IMR-90 (cell line): ENCODE measurements around the gene ANKRD31. TPM values are rescaled to one million over a fixed set of nuclear protein-coding genes. Genes with fewer than 3 reads are reported as not detected.

Experiments used
- ATAC-seq: fragments of 200-7000 bp; cut with Tn5 transposase; 2 replicates; pipeline ENCODE4 v1.9.1; 2020; ENCODE audit warnings: low read depth, mild to moderate bottlenecking, moderate library complexity
- BruUV-seq: library from RNA; stranded (reverse); fragments of 400-500 nt; replicated peaks from 2 replicates; lab custom pipeline; 2021; lab: Mats Ljungman, UMichigan
- CTCF ChIA-PET: fragments of 300-600 bp; formaldehyde crosslinking; extraction: SDS; loops from one replicate; lab custom pipeline; 2021; ENCODE audit warnings: antibody characterized with exemption; lab: Yijun Ruan, JAX
- POLR2A ChIA-PET: fragments of 300-600 bp; sonication (Branson Sonifier 250); formaldehyde crosslinking; loops from one replicate; lab custom pipeline; 2022; ENCODE audit warnings: antibody characterized with exemption; ENCODE audit not compliant: unreplicated experiment; lab: Charles Lee
- DNase-seq: peaks from one replicate; pipeline ENCODE4 v3.0.0; 2013
- H2AFZ ChIP-seq: replicated peaks from 2 replicates; pipeline ENCODE3; 2013; ENCODE audit warnings: low read length, mild to moderate bottlenecking; ENCODE audit not compliant: poor library complexity
- H2AK5ac ChIP-seq: 2 replicates; pipeline ENCODE4 v1.6.1; 2013; ENCODE audit warnings: low read depth, low read length, inconsistent platforms
- H2AK9ac ChIP-seq: replicated peaks from 2 replicates; pipeline ENCODE3; 2013; ENCODE audit warnings: mild to moderate bottlenecking, low read depth, low read length, moderate library complexity; ENCODE audit not compliant: poor library complexity
- H2BK120ac ChIP-seq: 2 replicates; pipeline ENCODE4 v1.6.1; 2013; ENCODE audit warnings: low read depth, low read length, inconsistent platforms
- H2BK15ac ChIP-seq: 3 replicates; pipeline ENCODE4 v1.6.1; 2013; ENCODE audit warnings: low read depth, low read length, inconsistent platforms
- H2BK20ac ChIP-seq: 2 replicates; pipeline ENCODE4 v1.6.1; 2013; ENCODE audit warnings: low read depth, mild to moderate bottlenecking, inconsistent platforms, low read length, moderate library complexity
- H2BK5ac ChIP-seq: 2 replicates; pipeline ENCODE4 v1.6.1; 2013; ENCODE audit warnings: mild to moderate bottlenecking, low read depth, low read length, inconsistent platforms; ENCODE audit not compliant: poor library complexity, severe bottlenecking
- H3K14ac ChIP-seq: replicated peaks from 2 replicates; pipeline ENCODE4 v1.6.1; 2013; ENCODE audit warnings: low read depth, low read length, inconsistent platforms
- H3K18ac ChIP-seq: 2 replicates; pipeline ENCODE4 v1.6.1; 2013; ENCODE audit warnings: low read depth, low read length, control low read depth
- H3K23ac ChIP-seq: 2 replicates; pipeline ENCODE4 v1.6.1; 2013; ENCODE audit warnings: low read depth, low read length, inconsistent platforms
- H3K27ac ChIP-seq: 2 replicates; pipeline ENCODE4 v1.5.1; 2013; ENCODE audit warnings: mild to moderate bottlenecking, control low read depth, low read length; ENCODE audit not compliant: insufficient read depth
- H3K27me3 ChIP-seq: 2 replicates; pipeline ENCODE4 v1.6.1; 2013; ENCODE audit warnings: low read length; ENCODE audit not compliant: control insufficient read depth, insufficient read depth
- H3K36me3 ChIP-seq: 2 replicates; pipeline ENCODE4 v1.6.1; 2013; ENCODE audit warnings: low read length, mixed read lengths; ENCODE audit not compliant: control insufficient read depth, insufficient read depth
- H3K4ac ChIP-seq: 2 replicates; pipeline ENCODE4 v1.6.1; 2013; ENCODE audit warnings: low read depth, low read length, inconsistent platforms
- H3K4me1 ChIP-seq: 2 replicates; pipeline ENCODE4 v1.6.1; 2013; ENCODE audit warnings: low read length, mixed read lengths; ENCODE audit not compliant: control insufficient read depth, insufficient read depth
- H3K4me2 ChIP-seq: 2 replicates; pipeline ENCODE4 v1.6.1; 2013; ENCODE audit warnings: low read depth, mild to moderate bottlenecking, control low read depth, low read length, moderate library complexity
- H3K4me3 ChIP-seq: 2 replicates; pipeline ENCODE4 v1.5.1; 2013; ENCODE audit warnings: low read depth, mild to moderate bottlenecking, control low read depth, low read length, moderate library complexity; ENCODE audit not compliant: insufficient read depth
- H3K56ac ChIP-seq: 2 replicates; pipeline ENCODE4 v1.6.1; 2013; ENCODE audit warnings: low read length, inconsistent platforms; ENCODE audit not compliant: insufficient read depth; ENCODE audit errors: extremely low read depth
- H3K79me1 ChIP-seq, 2 experiments: 2 replicates each; pipeline ENCODE4 v1.6.1; 2013; ENCODE audit warnings: low read length in 2 of 2, inconsistent platforms in 1 of 2, low read depth in 1 of 2
- H3K9ac ChIP-seq: 2 replicates; pipeline ENCODE4 v1.6.1; 2013; ENCODE audit warnings: low read depth, low read length, control low read depth
- H3K9me1 ChIP-seq: 2 replicates; pipeline ENCODE4 v1.6.1; 2013; ENCODE audit warnings: low read length, inconsistent platforms; ENCODE audit not compliant: insufficient read depth
- H3K9me3 ChIP-seq: 2 replicates; pipeline ENCODE4 v1.6.1; 2013; ENCODE audit warnings: low read length; ENCODE audit not compliant: control insufficient read depth, insufficient read depth
- H4K20me1 ChIP-seq: 2 replicates; pipeline ENCODE4 v1.6.1; 2013; ENCODE audit warnings: low read length, inconsistent platforms; ENCODE audit not compliant: insufficient read depth
- H4K5ac ChIP-seq: 2 replicates; pipeline ENCODE4 v1.6.1; 2013; ENCODE audit warnings: mild to moderate bottlenecking, low read depth, low read length, control low read depth
- H4K8ac ChIP-seq, 2 experiments: 2 replicates each; pipeline ENCODE4 v1.6.1; 2013; ENCODE audit warnings: low read depth in 2 of 2, low read length in 2 of 2, control low read depth in 1 of 2, inconsistent platforms in 1 of 2
- H4K91ac ChIP-seq: 2 replicates; pipeline ENCODE4 v1.6.1; 2013; ENCODE audit warnings: low read depth, low read length, inconsistent platforms; ENCODE audit not compliant: insufficient read depth
- CEBPB ChIP-seq: IDR thresholded peaks from 2 replicates; pipeline ENCODE4 v1.6.1; 2012; ENCODE audit warnings: low read depth, low read length, improper control_type of control experiment
- CHD1 ChIP-seq: IDR thresholded peaks from 2 replicates; pipeline ENCODE4 v1.6.1; 2012; ENCODE audit warnings: low read depth, low read length, improper control_type of control experiment
- CTCF ChIP-seq: conservative IDR thresholded peaks from 2 replicates; pipeline ENCODE4 v1.5.1; 2012; ENCODE audit warnings: mild to moderate bottlenecking, low read depth, low read length, improper control_type of control experiment
- FOS ChIP-seq: fragments of 150-350 bp; IDR thresholded peaks from 2 replicates; pipeline ENCODE4 v1.6.1; 2016; ENCODE audit warnings: low read depth, low read length
- MAFK ChIP-seq: IDR thresholded peaks from 2 replicates; pipeline ENCODE4 v1.6.1; 2012; ENCODE audit warnings: low read depth, low read length, improper control_type of control experiment
- MAZ ChIP-seq: IDR thresholded peaks from 2 replicates; pipeline ENCODE4 v1.6.1; 2012; ENCODE audit warnings: low read depth, mild to moderate bottlenecking, low read length, improper control_type of control experiment, moderate library complexity, borderline replicate concordance
- POLR2A ChIP-seq: IDR thresholded peaks from 2 replicates; pipeline ENCODE4 v1.6.1; 2012; ENCODE audit warnings: mild to moderate bottlenecking, low read depth, low read length
- RAD21 ChIP-seq: IDR thresholded peaks from 2 replicates; pipeline ENCODE4 v1.6.1; 2012; ENCODE audit warnings: low read length, improper control_type of control experiment
- RCOR1 ChIP-seq: IDR thresholded peaks from 2 replicates; pipeline ENCODE4 v1.6.1; 2012; ENCODE audit warnings: mild to moderate bottlenecking, low read length, improper control_type of control experiment; ENCODE audit not compliant: insufficient replicate concordance
- RFX5 ChIP-seq: IDR thresholded peaks from 2 replicates; pipeline ENCODE4 v1.8.0; 2012; ENCODE audit warnings: low read depth, mild to moderate bottlenecking, low read length, moderate library complexity
- SMC3 ChIP-seq: fragments of 150-350 bp; IDR thresholded peaks from 2 replicates; pipeline ENCODE4 v1.6.1; 2016; ENCODE audit warnings: low read depth, mild to moderate bottlenecking, antibody characterized with exemption, low read length, moderate library complexity
- WGBS, 2 experiments: methylation state at CpG; one replicate each; pipeline versions ENCODE4 v1.1.5 to v1.1.7; 2013; ENCODE audit warnings: missing lambda C conversion rate in 2 of 2; ENCODE audit not compliant: insufficient read length in 1 of 2; ENCODE audit errors: extremely low coverage in 2 of 2; 5-methylcytosine and 5-hydroxymethylcytosine counted together
- dilution Hi-C: fragments of 300-500 bp; cut with HindIII; formaldehyde crosslinking; loops from one replicate; pipeline ENCODE4 v1.14.3; 2018; ENCODE audit warnings: low sequenced_read_pairs; ENCODE audit not compliant: unreplicated experiment
- in situ Hi-C: fragments of 300-500 bp; cut with MboI; formaldehyde crosslinking; loops from 3 replicates; pipeline ENCODE4 v1.14.3; 2019; ENCODE audit warnings: low sequenced_read_pairs, inconsistent platforms, mixed read lengths
- intact Hi-C: fragments of 100-400 bp; cut with micrococcal nuclease; formaldehyde crosslinking; loops from 2 replicates; pipeline ENCODE4 v1.10.0; 2022
- polyA plus RNA-seq, 3 experiments: library from polyadenylated mRNA; depleted of rRNA; stranded (reverse); fragments of >200 nt; gene quantifications; 2 replicates each; pipeline ENCODE4 v1.2.3, GENCODE V29; 2012; ENCODE audit warnings: low replicate concordance in 1 of 3
- total RNA-seq: library from RNA; depleted of rRNA; stranded (reverse); fragments of >200 nt; gene quantifications from 2 replicates; pipeline ENCODE4 v1.2.3, GENCODE V29; 2012

Gene ANKRD31
- total and polyA plus RNA-seq, 2 of the 4 experiments (the other 2 are of a cell fraction), result under 0.01 to 0.02 TPM

- H3K4me1 ChIP-seq, result no peaks in the 10 kb centered on the region
- intact Hi-C loops (no loop called here), in situ Hi-C loops (no loop called here), dilution Hi-C loops (no loop called here)
- no peaks in the 10 kb centered on the region for H3K9me1 ChIP-seq
- peaks cover 7% of the 10 kb centered on the region for H3K27me3 ChIP-seq
- no peak overlapping the region for H3K4me3 ChIP-seq
- H3K56ac ChIP-seq, result no peak overlapping the region
- no peaks in the 10 kb centered on the region for H3K36me3 ChIP-seq
- DNase-seq, result no peak
- POLR2A ChIA-PET, result no interaction called here
- no peak overlapping the region for H2AFZ ChIP-seq
- H3K9me3 ChIP-seq, result no peaks in the 10 kb centered on the region
- H3K79me1 ChIP-seq, result no peaks in the 10 kb centered on the region
- BruUV-seq, result no TSS peak
- no peak for ATAC-seq
- H3K9ac ChIP-seq, result no peak overlapping the region
- H4K5ac ChIP-seq, result no peak overlapping the region
- no peak overlapping the region for H3K27ac ChIP-seq
- no peak overlapping the region for H3K18ac ChIP-seq
- no CpG with 5 or more reads among the region's 1 CpG for WGBS, 2 experiments
- no peak overlapping the region for H2BK15ac ChIP-seq
- no peak overlapping the region for H3K14ac ChIP-seq
- CTCF ChIA-PET, result no interaction called here
- TF ChIP-seq RAD21 (no peak), POLR2A (no peak), CEBPB (no peak), CHD1 (no peak), MAFK (no peak), SMC3 (no peak), MAZ (no peak), FOS (no peak), RFX5 (no peak), RCOR1 (no peak), CTCF (no peak)
- no peak overlapping the region for H3K4ac ChIP-seq
- H4K20me1 ChIP-seq, result no peaks in the 10 kb centered on the region
- H2BK20ac ChIP-seq, result no peak overlapping the region
- no peak overlapping the region for H2AK9ac ChIP-seq
- no peak overlapping the region for H2AK5ac ChIP-seq
- no peak overlapping the region for H2BK5ac ChIP-seq
- no peak overlapping the region for H2BK120ac ChIP-seq
- no peak overlapping the region for H3K23ac ChIP-seq
- no peak overlapping the region for H4K91ac ChIP-seq
- no peak overlapping the region for H4K8ac ChIP-seq
- no peak overlapping the region for H3K4me2 ChIP-seq
Observed at GRCh38 chr5:75089137-75089536, 147.5 kb downstream of the ANKRD31 start.
